ENCODE data around the gene MKNK1.

Gene MKNK1

DNA sequence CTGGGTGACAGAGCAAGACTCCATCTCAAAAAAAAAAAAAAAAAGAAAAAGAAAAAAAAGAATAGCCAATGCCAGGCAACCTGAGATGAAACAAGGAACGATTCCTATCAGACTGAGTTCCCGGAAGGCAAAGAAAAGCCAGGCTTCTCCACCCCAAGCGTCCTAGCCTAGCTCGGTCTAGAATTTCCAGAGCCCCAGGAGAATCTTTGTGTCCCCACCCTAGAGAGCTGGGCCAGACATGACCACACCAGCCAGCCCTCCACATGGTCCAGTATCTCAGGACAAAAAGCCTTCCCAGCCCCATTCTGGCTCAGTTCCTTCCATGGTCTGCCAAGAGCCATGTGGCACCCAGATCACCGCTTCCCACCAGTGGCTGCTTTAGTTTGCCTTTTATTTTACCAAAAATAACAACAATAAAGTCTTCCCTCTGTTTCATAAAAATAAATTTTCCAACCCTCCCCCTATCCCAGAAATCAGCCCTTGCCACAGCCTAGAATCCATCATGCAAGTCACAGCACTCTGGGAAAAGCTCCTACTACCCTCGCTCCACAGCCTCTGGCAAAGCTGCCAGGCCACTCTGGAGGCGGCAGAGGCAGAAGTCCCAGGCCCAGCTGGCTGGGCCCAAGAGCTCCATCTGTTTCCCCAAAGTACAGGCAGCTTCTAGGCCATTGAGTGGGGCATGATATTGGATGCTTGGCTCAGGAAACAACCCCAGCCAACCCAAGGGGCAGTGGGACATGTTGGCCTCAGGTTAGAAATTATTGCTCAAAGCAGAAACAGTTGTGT is 3.5 kb upstream of the MKNK1 start:
- H3K27ac ChIP-seq (replicated peaks): no peak overlapping the region
- no peak for DNase-seq (ENCODE audit: low read depth in 1 of 2, low spot score in 1 of 2)
- H3K27me3 ChIP-seq (ENCODE audit: insufficient read depth, poor library complexity, severe bottlenecking): no peaks in the 10 kb centered on the region
- no peak for TF ChIP-seq GABPA (IDR thresholded peaks at IDR 0.05; ENCODE audit: low read depth)
- no peak overlapping the region for H3K4me3 ChIP-seq (replicated peaks; ENCODE audit: insufficient read depth, low read length)

DNA sequence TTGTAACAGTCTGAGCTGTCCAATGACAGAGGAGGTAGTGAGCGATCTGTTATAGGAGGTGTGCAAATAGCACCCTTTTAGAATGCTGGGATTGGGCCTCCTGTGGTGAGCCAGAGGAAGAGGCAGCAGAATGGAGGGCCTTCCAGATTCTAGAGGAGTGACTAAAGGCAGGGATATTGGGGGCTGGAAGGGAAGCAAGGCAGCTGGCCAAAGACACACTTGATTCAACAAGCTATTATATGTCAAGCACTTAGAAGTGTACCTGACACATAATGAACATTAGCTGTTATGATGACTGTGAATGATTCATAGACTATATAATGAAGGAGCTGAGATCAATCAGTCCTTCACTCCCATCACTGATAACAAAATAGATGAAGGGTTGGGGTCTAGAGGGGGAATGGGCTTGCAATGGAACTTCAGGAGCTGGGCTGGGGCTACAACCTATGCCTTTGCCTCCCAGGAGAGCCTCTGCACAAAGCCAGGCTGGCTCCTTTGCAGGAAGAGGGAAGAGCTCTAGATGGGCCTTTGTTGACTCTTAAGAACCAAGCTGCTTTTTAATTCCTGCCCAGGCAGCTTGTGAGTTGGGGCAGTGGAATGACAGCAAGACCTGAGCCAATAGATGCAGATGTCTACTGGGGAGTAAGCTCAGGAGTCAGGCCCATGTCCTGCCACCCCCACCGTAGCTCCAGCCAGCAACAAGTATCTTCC is 2.3 kb upstream of the MKNK1 start:
- Histone ChIP-seq H3K27me3 (ENCODE audit: insufficient read depth, poor library complexity, severe bottlenecking) (no peaks in the 10 kb centered on the region), H3K27ac (replicated peaks) (no peak overlapping the region), H3K4me3 (replicated peaks; ENCODE audit: insufficient read depth, low read length) (no peak overlapping the region)
- no peak for TF ChIP-seq GABPA (IDR thresholded peaks at IDR 0.05; ENCODE audit: low read depth)
- TF ChIP-seq POLR2AphosphoS5 (IDR thresholded peaks at IDR 0.05; ENCODE audit: low read depth): no peak
- no peak for TF ChIP-seq SPI1 (IDR thresholded peaks at IDR 0.05; ENCODE audit: borderline replicate concordance, low read depth)
- TF ChIP-seq, protein P1, sequence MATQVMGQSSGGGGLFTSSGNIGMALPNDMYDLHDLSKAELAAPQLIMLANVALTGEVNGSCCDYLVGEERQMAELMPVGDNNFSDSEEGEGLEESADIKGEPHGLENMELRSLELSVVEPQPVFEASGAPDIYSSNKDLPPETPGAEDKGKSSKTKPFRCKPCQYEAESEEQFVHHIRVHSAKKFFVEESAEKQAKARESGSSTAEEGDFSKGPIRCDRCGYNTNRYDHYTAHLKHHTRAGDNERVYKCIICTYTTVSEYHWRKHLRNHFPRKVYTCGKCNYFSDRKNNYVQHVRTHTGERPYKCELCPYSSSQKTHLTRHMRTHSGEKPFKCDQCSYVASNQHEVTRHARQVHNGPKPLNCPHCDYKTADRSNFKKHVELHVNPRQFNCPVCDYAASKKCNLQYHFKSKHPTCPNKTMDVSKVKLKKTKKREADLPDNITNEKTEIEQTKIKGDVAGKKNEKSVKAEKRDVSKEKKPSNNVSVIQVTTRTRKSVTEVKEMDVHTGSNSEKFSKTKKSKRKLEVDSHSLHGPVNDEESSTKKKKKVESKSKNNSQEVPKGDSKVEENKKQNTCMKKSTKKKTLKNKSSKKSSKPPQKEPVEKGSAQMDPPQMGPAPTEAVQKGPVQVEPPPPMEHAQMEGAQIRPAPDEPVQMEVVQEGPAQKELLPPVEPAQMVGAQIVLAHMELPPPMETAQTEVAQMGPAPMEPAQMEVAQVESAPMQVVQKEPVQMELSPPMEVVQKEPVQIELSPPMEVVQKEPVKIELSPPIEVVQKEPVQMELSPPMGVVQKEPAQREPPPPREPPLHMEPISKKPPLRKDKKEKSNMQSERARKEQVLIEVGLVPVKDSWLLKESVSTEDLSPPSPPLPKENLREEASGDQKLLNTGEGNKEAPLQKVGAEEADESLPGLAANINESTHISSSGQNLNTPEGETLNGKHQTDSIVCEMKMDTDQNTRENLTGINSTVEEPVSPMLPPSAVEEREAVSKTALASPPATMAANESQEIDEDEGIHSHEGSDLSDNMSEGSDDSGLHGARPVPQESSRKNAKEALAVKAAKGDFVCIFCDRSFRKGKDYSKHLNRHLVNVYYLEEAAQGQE (IDR thresholded peaks at IDR 0.05; ENCODE audit: insufficient replicate concordance, low read depth): no peak
- TF ChIP-seq, protein P2, sequence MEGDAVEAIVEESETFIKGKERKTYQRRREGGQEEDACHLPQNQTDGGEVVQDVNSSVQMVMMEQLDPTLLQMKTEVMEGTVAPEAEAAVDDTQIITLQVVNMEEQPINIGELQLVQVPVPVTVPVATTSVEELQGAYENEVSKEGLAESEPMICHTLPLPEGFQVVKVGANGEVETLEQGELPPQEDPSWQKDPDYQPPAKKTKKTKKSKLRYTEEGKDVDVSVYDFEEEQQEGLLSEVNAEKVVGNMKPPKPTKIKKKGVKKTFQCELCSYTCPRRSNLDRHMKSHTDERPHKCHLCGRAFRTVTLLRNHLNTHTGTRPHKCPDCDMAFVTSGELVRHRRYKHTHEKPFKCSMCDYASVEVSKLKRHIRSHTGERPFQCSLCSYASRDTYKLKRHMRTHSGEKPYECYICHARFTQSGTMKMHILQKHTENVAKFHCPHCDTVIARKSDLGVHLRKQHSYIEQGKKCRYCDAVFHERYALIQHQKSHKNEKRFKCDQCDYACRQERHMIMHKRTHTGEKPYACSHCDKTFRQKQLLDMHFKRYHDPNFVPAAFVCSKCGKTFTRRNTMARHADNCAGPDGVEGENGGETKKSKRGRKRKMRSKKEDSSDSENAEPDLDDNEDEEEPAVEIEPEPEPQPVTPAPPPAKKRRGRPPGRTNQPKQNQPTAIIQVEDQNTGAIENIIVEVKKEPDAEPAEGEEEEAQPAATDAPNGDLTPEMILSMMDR (IDR thresholded peaks at IDR 0.05; ENCODE audit: insufficient read depth, low read length): no peak
- DNase-seq (ENCODE audit: low read depth in 1 of 2, low spot score in 1 of 2): no peak

DNA sequence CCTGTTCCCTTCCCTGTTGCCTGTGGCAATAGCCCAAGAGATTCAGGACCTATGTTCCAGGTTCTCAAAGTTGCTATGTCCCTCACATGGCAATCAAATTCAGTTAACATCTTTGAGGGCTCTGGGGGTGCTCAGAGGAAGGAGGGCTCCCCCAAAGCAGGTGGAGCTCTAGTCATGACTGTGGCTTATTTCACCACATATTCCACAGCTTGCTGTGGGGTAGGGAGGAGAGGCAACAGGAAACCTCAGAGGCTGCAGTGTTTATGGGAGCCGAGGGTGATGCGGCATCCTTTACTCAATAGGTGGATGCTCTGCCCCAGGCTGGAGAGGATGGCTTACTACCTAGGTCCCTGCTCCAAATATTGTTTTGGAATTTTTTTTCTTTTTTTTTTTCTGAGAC is 1.2 kb upstream of the MKNK1 start:
- Histone ChIP-seq H3K4me3 (replicated peaks; ENCODE audit: insufficient read depth, low read length) (no peak overlapping the region), H3K27me3 (ENCODE audit: insufficient read depth, poor library complexity, severe bottlenecking) (no peaks in the 10 kb centered on the region), H3K27ac (replicated peaks) (no peak overlapping the region)
- TF ChIP-seq, protein P1 (IDR thresholded peaks at IDR 0.05; ENCODE audit: insufficient replicate concordance, low read depth): no peak
- TF ChIP-seq GABPA (IDR thresholded peaks at IDR 0.05; ENCODE audit: low read depth) (no peak), POLR2AphosphoS5 (IDR thresholded peaks at IDR 0.05; ENCODE audit: low read depth) (peak; percentile 53), SPI1 (IDR thresholded peaks at IDR 0.05; ENCODE audit: borderline replicate concordance, low read depth) (no peak)
- TF ChIP-seq, protein P2 (IDR thresholded peaks at IDR 0.05; ENCODE audit: insufficient read depth, low read length): no peak
- peak in 1 of 2 experiments; percentile 56 for DNase-seq (ENCODE audit: low read depth in 1 of 2, low spot score in 1 of 2)

DNA sequence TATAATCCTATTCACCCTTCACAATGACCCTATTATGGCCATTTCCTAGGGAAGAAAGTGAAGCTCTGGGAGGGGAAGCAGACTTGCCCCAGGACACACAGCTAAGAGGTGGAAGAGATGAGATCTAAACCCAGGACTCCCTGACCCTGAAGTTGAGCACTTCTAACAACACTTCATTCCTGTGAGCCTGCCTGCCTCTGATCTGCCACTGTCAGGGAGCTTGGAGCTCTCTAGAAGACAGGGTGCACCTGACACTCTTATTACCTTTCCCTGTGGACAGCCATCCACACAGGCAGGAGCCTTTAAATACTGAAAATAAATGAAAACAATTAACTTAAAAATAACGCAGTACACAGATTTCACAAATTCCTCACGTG is 599 bp downstream of the MKNK1 start:
- no peak for DNase-seq (ENCODE audit: low read depth in 1 of 2, low spot score in 1 of 2)
- Histone ChIP-seq H3K27ac (replicated peaks) (peak overlapping the region; percentile 66), H3K27me3 (ENCODE audit: insufficient read depth, poor library complexity, severe bottlenecking) (no peaks in the 10 kb centered on the region), H3K4me3 (replicated peaks; ENCODE audit: insufficient read depth, low read length) (peak overlapping the region; percentile 87)
- TF ChIP-seq POLR2AphosphoS5 (IDR thresholded peaks at IDR 0.05; ENCODE audit: low read depth) (no peak), GABPA (IDR thresholded peaks at IDR 0.05; ENCODE audit: low read depth) (no peak)

All from HL-60 (cell line).